Neural cell (in vitro differentiated cells): ENCODE measurements around the gene CCL26. TPM values are rescaled to one million over a fixed set of nuclear protein-coding genes. Genes with fewer than 3 reads are reported as not detected.

Source experiments
- H2AFZ ChIP-seq: fragments of 200-600, 300-800 bp; sonication (generic), shearing (Covaris generic); 2 replicates; pipeline ENCODE4 v1.6.0; 2014; ENCODE audit warnings: low read depth, mild to moderate bottlenecking, antibody characterized with exemption, low read length, moderate library complexity
- H3F3A ChIP-seq: fragments of 200-600 bp; shearing (Covaris generic); 2 replicates; pipeline ENCODE4 v1.6.1; 2016; ENCODE audit warnings: mild to moderate bottlenecking, moderate library complexity, mixed read lengths, antibody characterized with exemption, low read length; ENCODE audit not compliant: insufficient read depth, poor library complexity, severe bottlenecking
- H3K27ac ChIP-seq: fragments of 200-600, 300-800 bp; sonication (generic), shearing (Covaris generic); 2 replicates; pipeline ENCODE4 v1.5.1; 2014; ENCODE audit warnings: mild to moderate bottlenecking, low read length, moderate library complexity
- H3K27me3 ChIP-seq: fragments of 300-800, 200-600 bp; sonication (generic), shearing (Covaris generic); 2 replicates; pipeline ENCODE4 v1.6.0; 2014; ENCODE audit warnings: mild to moderate bottlenecking, low read depth, low read length, moderate library complexity; ENCODE audit not compliant: insufficient read depth
- H3K36me3 ChIP-seq: fragments of 300-800, 200-600 bp; sonication (generic), shearing (Covaris generic); 2 replicates; pipeline ENCODE4 v1.5.1; 2014; ENCODE audit warnings: mild to moderate bottlenecking, antibody characterized with exemption, low read length, moderate library complexity; ENCODE audit not compliant: insufficient read depth
- H3K4me2 ChIP-seq: fragments of 300-800, 200-600 bp; sonication (generic), shearing (Covaris generic); 2 replicates; pipeline ENCODE4 v1.6.0; 2014; ENCODE audit warnings: mild to moderate bottlenecking, low read length
- H3K4me3 ChIP-seq: fragments of 300-800, 200-600 bp; sonication (generic), shearing (Covaris generic); 2 replicates; pipeline ENCODE4 v1.5.1; 2014; ENCODE audit warnings: mild to moderate bottlenecking, low read length, moderate library complexity
- H3K79me2 ChIP-seq: fragments of 200-600 bp; shearing (Covaris generic); replicated peaks from 2 replicates; pipeline ENCODE4 v1.6.0; 2014; ENCODE audit warnings: mild to moderate bottlenecking, low read length, moderate library complexity; ENCODE audit not compliant: insufficient read depth
- H3K9ac ChIP-seq: fragments of 300-800, 200-600 bp; sonication (generic), shearing (Covaris generic); 2 replicates; pipeline ENCODE4 v1.6.1; 2016; ENCODE audit warnings: mild to moderate bottlenecking, low read length, mixed read lengths
- H3K9me2 ChIP-seq: fragments of 200-600 bp; shearing (Covaris generic); 2 replicates; pipeline ENCODE4 v1.6.1; 2016; ENCODE audit warnings: mild to moderate bottlenecking, low read length, mixed read lengths; ENCODE audit not compliant: insufficient read depth
- H3K9me3 ChIP-seq: fragments of 200-600, 300-800 bp; sonication (generic), shearing (Covaris generic); 2 replicates; pipeline ENCODE4 v1.6.1; 2016; ENCODE audit warnings: mild to moderate bottlenecking, mixed run types, low read length, moderate library complexity, mixed read lengths
- H4K20me1 ChIP-seq: fragments of 200-600 bp; shearing (Covaris generic); 2 replicates; pipeline ENCODE4 v1.6.1; 2016; ENCODE audit warnings: mild to moderate bottlenecking, mixed run types; ENCODE audit not compliant: insufficient read depth
- EP300 ChIP-seq: fragments of 450-650 bp; conservative IDR thresholded peaks from 2 replicates; pipeline ENCODE4 v1.6.1; 2014; ENCODE audit warnings: antibody characterized with exemption, mild to moderate bottlenecking, moderate library complexity; ENCODE audit not compliant: poor library complexity, severe bottlenecking
- EZH2 ChIP-seq: fragments of 200-600, 300-800 bp; shearing (Covaris generic), sonication (generic); IDR thresholded peaks from 2 replicates; pipeline ENCODE4 v1.6.1; 2014; ENCODE audit warnings: antibody characterized with exemption, low read length, borderline replicate concordance, mild to moderate bottlenecking; ENCODE audit not compliant: insufficient read depth, poor library complexity, severe bottlenecking
- MXI1 ChIP-seq: fragments of 450-650 bp; conservative IDR thresholded peaks from 2 replicates; pipeline ENCODE4 v1.6.1; 2014; ENCODE audit warnings: antibody characterized with exemption, mild to moderate bottlenecking; ENCODE audit not compliant: poor library complexity, severe bottlenecking
- POLR2AphosphoS5 ChIP-seq: IDR thresholded peaks from 2 replicates; pipeline ENCODE4 v1.6.1; 2012
- RAD21 ChIP-seq: fragments of 450-650 bp; conservative IDR thresholded peaks from 2 replicates; pipeline ENCODE4 v1.6.1; 2014; ENCODE audit warnings: antibody characterized with exemption, mild to moderate bottlenecking, moderate library complexity
- SMC3 ChIP-seq: fragments of 450-650 bp; conservative IDR thresholded peaks from 2 replicates; pipeline ENCODE4 v1.6.1; 2014; ENCODE audit warnings: antibody characterized with exemption, mild to moderate bottlenecking, moderate library complexity; ENCODE audit not compliant: poor library complexity
- TAF1 ChIP-seq: IDR thresholded peaks from 2 replicates; pipeline ENCODE4 v1.6.1; 2012; ENCODE audit warnings: low read depth
- polyA plus RNA-seq: library from polyadenylated mRNA; depleted of rRNA; stranded (reverse); fragments of >200 nt; gene quantifications from 2 replicates; pipeline ENCODE4 v1.2.3, GENCODE V29; 2014
- TF ChIP-seq, protein P1 (sequence below): IDR thresholded peaks from 2 replicates; pipeline ENCODE4 v1.6.1; 2012; ENCODE audit warnings: borderline replicate concordance
- TF ChIP-seq, protein P2 (sequence below): fragments of 450-650 bp; IDR thresholded peaks from 2 replicates; pipeline ENCODE4 v1.5.1; 2014; ENCODE audit warnings: antibody characterized with exemption, mild to moderate bottlenecking, moderate library complexity; ENCODE audit not compliant: poor library complexity, severe bottlenecking

The CCL26 gene
- polyA plus RNA-seq, 1 donor from 2014 or later, result not detected

DNA sequence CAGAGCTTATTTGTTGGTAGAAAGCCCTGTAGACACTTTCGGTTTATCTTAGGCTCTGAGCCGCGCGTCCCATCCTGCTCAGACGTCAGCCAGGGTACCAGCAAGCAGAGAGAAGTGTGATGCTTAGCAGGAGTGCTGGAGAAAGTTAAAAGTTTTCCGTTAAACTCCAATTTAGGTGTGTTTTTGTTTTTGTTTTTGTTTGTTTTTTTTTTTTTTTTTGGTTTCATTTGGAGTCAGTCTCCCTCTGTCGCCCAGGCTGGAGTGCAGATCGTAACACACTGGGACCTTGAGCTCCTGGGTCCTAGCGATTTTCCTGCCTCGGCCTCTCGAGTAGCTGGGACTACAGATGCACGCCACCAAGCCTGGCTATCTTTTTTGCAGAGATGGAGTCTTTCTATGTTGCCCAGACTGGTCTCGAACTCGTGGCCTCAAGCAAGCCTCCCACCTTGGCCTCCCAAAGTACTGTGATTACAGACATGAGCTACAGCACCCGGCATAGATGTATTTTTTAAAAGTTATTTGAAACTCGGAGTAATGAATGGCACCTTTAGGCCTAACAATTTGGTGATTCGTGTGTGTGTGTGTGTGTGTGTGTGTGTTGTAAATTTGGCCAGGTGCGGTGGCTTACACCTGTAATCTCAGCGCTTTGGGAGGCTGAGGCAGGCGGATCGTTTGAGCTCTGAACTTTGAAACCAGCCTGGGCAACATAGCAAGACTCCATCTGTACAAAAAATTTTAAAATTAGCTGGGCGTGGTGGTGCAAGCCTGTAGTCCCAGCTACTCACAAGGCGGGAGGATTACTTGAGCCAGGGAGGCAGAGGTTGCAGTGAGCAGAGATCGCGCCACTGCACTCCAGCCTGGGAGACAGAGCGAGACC, 32.0 kb downstream of the CCL26 start:
- Histone ChIP-seq H4K20me1 (no peaks in the 10 kb centered on the region), H3F3A (no peaks in the 10 kb centered on the region), H3K27ac (no peak overlapping the region), H3K36me3 (no peaks in the 10 kb centered on the region), H3K79me2 (no peaks in the 10 kb centered on the region), H3K9ac (peak overlapping the region; percentile 74), H2AFZ (no peak overlapping the region), H3K27me3 (no peaks in the 10 kb centered on the region), H3K4me2 (no peak overlapping the region), H3K9me3 (no peaks in the 10 kb centered on the region), H3K4me3 (peak overlapping the region; percentile 89), H3K9me2 (no peaks in the 10 kb centered on the region)
- TF ChIP-seq TAF1, result no peak
- TF ChIP-seq EZH2, result no peak
- TF ChIP-seq EP300, result no peak
- TF ChIP-seq SMC3, result no peak
- TF ChIP-seq RAD21, result no peak

DNA sequence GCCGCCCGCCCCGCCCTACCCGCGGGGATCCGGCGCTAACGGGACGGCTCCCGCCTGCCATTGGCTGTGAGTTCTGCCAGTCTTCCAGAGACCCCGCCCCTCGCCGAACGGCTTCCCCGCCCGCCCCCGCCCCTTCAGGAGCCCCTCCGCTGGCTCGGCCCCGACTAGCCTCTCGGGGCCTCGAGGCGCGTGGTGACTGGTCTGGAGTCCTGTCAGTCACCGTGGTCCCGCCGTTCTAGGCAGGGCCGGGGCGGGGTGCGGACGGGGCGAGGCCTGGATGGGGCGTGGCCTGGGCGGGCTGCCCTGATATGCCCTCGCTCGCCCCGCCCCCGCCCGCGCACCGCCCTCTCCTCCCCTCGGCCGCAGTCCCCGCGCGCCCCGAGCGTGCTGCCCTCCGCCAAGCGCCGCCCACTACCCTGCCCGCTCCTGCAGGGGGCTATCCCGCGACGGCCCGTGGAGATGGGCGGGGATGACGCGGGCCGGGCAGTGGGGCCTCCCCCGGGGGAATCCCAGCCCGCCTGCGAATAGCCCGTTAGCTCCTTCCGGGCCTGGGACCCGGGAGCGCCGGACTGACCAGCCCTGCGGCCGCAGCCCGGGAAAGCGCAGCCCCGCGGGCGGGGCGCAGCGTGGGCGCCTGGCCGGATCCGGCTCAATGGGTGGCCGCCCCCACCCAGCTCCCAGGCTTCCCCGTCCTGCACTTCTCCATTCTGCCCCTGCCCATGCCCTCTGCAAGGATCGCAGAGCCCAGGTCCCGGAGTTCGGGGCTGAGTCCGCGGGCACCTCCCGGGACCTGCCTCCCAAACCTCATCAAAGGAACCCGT, 32.8 kb downstream of the CCL26 start:
- no peaks in the 10 kb centered on the region for H3K79me2 ChIP-seq
- H3K36me3 ChIP-seq, result no peaks in the 10 kb centered on the region
- H2AFZ ChIP-seq, result peak overlapping the region; percentile 87
- no peaks in the 10 kb centered on the region for H3F3A ChIP-seq
- no peaks in the 10 kb centered on the region for H3K27me3 ChIP-seq
- peak overlapping the region; percentile 74 for H3K9ac ChIP-seq
- H4K20me1 ChIP-seq, result no peaks in the 10 kb centered on the region
- H3K4me2 ChIP-seq, result no peak overlapping the region
- no peaks in the 10 kb centered on the region for H3K9me2 ChIP-seq
- TF ChIP-seq, protein P1, sequence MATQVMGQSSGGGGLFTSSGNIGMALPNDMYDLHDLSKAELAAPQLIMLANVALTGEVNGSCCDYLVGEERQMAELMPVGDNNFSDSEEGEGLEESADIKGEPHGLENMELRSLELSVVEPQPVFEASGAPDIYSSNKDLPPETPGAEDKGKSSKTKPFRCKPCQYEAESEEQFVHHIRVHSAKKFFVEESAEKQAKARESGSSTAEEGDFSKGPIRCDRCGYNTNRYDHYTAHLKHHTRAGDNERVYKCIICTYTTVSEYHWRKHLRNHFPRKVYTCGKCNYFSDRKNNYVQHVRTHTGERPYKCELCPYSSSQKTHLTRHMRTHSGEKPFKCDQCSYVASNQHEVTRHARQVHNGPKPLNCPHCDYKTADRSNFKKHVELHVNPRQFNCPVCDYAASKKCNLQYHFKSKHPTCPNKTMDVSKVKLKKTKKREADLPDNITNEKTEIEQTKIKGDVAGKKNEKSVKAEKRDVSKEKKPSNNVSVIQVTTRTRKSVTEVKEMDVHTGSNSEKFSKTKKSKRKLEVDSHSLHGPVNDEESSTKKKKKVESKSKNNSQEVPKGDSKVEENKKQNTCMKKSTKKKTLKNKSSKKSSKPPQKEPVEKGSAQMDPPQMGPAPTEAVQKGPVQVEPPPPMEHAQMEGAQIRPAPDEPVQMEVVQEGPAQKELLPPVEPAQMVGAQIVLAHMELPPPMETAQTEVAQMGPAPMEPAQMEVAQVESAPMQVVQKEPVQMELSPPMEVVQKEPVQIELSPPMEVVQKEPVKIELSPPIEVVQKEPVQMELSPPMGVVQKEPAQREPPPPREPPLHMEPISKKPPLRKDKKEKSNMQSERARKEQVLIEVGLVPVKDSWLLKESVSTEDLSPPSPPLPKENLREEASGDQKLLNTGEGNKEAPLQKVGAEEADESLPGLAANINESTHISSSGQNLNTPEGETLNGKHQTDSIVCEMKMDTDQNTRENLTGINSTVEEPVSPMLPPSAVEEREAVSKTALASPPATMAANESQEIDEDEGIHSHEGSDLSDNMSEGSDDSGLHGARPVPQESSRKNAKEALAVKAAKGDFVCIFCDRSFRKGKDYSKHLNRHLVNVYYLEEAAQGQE, result no peak
- TF ChIP-seq MXI1, result no peak
- TF ChIP-seq, protein P2, sequence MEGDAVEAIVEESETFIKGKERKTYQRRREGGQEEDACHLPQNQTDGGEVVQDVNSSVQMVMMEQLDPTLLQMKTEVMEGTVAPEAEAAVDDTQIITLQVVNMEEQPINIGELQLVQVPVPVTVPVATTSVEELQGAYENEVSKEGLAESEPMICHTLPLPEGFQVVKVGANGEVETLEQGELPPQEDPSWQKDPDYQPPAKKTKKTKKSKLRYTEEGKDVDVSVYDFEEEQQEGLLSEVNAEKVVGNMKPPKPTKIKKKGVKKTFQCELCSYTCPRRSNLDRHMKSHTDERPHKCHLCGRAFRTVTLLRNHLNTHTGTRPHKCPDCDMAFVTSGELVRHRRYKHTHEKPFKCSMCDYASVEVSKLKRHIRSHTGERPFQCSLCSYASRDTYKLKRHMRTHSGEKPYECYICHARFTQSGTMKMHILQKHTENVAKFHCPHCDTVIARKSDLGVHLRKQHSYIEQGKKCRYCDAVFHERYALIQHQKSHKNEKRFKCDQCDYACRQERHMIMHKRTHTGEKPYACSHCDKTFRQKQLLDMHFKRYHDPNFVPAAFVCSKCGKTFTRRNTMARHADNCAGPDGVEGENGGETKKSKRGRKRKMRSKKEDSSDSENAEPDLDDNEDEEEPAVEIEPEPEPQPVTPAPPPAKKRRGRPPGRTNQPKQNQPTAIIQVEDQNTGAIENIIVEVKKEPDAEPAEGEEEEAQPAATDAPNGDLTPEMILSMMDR, result no peak
- TF ChIP-seq EZH2, result no peak
- TF ChIP-seq RAD21, result no peak
- no peak for TF ChIP-seq POLR2AphosphoS5
- TF ChIP-seq SMC3, result no peak
- TF ChIP-seq TAF1, result no peak
- TF ChIP-seq EP300, result no peak
- no peaks in the 10 kb centered on the region for H3K9me3 ChIP-seq
- H3K4me3 ChIP-seq, result peak overlapping the region; percentile 89
- no peak overlapping the region for H3K27ac ChIP-seq
